HG03457 (cell line): ENCODE data around the gene CLEC11A.
A peak's percentile ranks its signal among the peaks of the same experiment; 100 is the strongest.
"Not testable (repeated sequence)": the region's sequence is repeated elsewhere in the genome, so short reads cannot be mapped to it uniquely, and the experiment has no call there.

Source experiments
- ATAC-seq: cut with Tn5 transposase; IDR thresholded peaks from one replicate; pipeline ENCODE4 v1.9.1; 2021; ENCODE audit warnings: moderate number of reproducible peaks; ENCODE audit not compliant: unreplicated experiment

Gene CLEC11A

GRCh38 chr19:50721441-50722137 lies 1.6 kb upstream of the CLEC11A start:
- ATAC-seq = no peak

DNA sequence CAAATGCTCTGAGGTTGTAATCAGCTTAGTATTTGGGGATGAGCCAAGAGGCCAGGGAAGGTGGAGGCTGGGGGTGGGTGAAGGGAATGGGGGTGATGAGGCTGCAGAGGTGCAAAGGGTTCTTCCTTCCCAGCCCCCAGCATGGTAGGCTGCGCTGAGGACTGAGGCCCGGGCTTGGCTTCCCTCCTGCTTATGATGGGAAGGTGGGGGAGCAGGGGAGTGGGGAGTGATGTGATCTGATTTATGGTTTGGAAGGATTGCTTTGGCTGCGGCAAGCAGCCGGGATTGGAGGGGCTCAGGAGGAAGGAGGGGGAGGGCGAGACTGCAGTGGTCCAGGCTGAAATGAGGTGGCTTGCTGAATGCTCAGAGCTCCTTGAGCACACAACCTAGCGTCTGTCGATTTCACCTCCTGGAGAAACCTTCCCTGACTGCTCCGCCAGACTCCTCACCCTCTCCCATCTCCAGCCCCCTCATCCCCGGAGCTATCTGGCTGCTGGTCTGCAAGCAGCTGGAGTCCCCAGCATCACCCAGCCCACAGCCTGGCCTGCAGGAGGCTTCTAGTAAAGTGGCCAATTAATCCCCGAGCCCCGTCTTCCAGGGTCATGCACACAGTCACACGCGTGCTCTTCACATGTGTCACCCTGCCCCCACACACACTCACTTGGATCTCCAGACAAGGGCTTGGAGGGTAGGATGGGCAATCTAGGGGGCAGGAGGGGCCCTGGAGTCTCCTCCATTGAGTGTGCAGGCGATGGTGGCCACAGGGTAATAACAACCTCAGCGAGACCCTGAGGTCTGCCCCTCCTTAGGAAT lies 757 bp upstream of the CLEC11A start:
- ATAC-seq = no peak

- no peak for ATAC-seq
These were observed 764 bp downstream of the CLEC11A start for GRCh38 chr19:50723735-50724521.

GRCh38 chr19:50724522-50725217 lies 1.5 kb downstream of the CLEC11A start:
- peak; percentile 53 for ATAC-seq

GRCh38 chr19:50725218-50725910 lies 2.2 kb downstream of the CLEC11A start:
- peak; percentile 22 for ATAC-seq

DNA sequence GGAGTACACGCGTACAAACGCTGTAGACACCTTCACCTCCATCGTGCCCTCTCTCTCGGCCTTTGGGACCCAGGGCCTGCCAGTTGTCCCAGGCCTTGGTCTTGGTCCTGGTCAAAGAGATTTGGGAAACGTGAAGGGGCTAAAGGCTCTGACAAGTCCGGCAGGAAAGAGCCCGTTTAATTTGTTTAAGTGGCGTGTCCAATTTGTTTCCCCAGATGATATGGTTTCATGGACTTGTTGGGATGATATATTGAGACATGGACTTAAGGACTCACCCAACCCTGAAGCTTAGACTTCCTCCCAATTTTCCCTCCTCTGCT lies 2.7 kb downstream of the CLEC11A start:
- no peak for ATAC-seq

DNA sequence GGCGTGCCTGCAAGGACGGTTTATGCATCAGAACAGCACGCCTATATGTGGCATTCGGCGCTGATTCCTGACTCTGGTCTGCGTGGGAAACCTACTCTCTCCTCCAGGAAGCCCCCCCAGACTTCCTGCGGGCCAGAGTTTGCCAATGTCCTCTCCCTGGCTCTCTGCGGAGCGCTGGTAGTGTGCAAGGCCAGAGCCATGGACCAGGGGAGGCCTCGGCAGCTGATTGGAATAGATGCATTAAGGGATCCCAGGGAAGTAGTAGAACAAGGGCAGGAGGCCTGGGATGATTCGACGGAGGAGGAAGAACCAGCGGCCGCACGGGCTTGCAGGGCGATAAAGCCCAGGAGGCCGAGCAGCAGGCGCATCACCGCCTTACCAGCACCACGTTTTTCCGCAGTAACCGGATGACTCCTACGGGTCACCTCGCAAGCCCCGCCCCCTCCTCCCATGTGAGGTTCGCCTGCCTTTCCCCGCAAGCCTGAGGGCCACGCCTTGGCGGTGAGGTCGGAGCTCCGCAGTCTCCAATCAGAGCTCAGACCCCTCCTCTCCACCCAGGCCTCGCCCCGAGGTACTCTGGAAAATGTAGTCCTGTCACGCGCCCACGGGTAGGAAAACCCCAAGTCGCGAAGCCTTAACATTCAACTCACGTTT lies 5.0 kb downstream of the CLEC11A start:
- no peak for ATAC-seq

DNA sequence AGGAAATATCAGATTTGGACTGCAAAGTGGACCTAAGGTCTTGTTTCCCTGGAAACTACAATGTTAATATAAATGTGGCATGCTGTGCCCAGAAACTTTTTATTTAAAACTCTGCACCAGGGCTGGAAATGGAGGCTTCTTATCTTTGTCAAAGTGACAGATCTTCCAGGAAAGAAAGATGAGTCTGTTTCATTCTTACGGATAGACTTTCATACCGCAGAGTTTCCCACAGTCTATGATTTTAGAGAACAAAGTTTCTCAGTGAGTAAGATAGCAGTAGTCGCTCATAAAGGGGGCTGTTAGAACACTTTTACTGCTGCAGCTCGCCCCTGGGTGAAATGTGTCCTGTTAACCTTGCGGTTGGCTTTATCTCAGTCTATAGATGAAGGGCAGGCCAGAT lies 6.7 kb downstream of the CLEC11A start:
- no peak for ATAC-seq

GRCh38 chr19:50735869-50736268 lies 12.7 kb downstream of the CLEC11A start:
- ATAC-seq = no peak

GRCh38 chr19:50736338-50736737 lies 13.2 kb downstream of the CLEC11A start:
- ATAC-seq = no peak

- ATAC-seq = no peak
These were observed 16.2 kb downstream of the CLEC11A start for GRCh38 chr19:50739132-50739913.

GRCh38 chr19:50739914-50740426 lies 16.8 kb downstream of the CLEC11A start:
- ATAC-seq = no peak

- no peak for ATAC-seq
These were observed 18.2 kb downstream of the CLEC11A start for GRCh38 chr19:50741179-50741933.

DNA sequence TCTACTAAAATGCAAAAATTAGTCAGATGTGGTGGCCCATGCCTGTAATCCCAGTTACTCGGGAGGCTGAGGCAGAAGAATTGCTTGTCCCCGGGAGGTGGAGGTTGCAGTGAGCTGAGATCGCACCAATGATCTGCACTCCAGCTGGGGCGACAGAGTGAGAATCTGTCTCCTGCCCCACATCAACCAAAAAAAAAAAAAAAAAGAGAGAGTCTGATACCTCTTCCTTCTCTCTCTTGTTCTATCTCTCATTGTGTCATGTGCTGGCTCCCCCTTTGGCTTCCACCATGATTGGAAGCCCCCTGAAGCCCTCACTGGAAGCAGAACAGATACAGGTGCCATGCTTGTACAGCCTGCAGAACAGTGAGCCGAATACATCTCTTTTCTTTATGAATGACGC lies 20.4 kb downstream of the CLEC11A start:
- ATAC-seq = no peak

GRCh38 chr19:50745221-50745620 lies 22.1 kb downstream of the CLEC11A start:
- ATAC-seq = no peak

DNA sequence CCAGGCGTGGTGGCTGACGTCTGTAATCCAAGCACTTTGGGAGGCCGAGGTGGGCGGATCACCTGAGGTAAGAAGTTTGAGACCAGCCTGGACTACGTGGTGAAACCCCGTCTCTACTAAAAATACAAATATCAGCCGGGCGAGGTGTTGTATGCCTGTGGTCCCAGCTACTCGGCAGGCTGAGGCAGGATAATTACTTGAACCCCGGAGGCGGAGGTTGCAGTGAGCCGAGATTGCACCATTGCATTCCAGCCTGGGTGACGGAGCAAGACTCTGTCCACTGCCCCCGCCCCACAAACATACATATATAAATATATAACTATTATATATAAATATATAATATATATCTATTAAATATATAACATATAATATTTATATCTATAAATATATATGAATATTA lies 24.0 kb downstream of the CLEC11A start:
- not testable (repeated sequence) for ATAC-seq

GRCh38 chr19:50749490-50749889 lies 26.3 kb downstream of the CLEC11A start:
- ATAC-seq = no peak

GRCh38 chr19:50750010-50750409 lies 26.8 kb downstream of the CLEC11A start:
- no peak for ATAC-seq
